HG02938 (cell line): Measurements from ENCODE around the gene P3H1.
"Not testable (repeated sequence)": the region's sequence is repeated elsewhere in the genome, so short reads cannot be mapped to it uniquely, and the experiment has no call there.

Experiments
- ATAC-seq: cut with Tn5 transposase; IDR thresholded peaks from one replicate; pipeline ENCODE4 v1.9.1; 2021; ENCODE audit warnings: mild to moderate bottlenecking, moderate library complexity; ENCODE audit not compliant: unreplicated experiment

Gene P3H1

DNA sequence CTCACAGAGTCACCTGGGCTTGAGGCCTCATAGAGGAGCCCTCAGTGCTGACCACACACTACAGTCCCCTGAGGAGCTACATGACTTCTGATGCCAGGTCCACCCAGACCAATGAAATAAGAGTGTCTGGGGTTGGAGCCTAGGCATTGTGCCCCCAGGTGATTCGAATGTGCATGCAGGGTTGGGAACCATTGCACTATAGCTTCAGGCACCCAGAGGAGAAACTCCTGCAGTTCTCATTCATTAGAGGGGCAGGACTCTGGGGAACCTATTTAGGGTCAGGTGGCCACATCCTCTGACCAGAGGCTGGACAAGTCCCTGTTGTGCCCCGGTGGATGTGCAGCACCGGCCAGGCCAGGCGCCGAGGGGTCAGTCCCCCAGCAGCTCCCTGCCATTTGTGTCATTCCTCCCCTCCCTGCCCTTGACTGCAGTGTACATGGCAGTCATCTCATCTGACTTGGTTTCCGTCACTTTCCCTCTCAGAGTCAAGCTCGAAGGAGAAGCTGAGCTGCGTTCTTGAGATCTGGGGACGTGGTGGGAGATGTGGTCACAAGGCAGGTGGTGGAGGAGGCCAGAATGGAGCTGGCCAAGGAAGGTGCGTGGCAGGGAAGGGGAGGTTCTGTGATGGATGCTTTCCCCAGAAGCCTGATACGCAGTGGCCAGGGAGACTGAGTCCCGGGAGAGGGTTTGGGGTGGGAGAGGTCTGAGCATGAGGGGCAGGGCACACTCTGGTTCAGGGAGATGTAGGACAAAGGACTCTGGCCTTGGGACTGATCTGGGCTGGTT, 33.2 kb downstream of the P3H1 start:
- ATAC-seq = no peak

DNA sequence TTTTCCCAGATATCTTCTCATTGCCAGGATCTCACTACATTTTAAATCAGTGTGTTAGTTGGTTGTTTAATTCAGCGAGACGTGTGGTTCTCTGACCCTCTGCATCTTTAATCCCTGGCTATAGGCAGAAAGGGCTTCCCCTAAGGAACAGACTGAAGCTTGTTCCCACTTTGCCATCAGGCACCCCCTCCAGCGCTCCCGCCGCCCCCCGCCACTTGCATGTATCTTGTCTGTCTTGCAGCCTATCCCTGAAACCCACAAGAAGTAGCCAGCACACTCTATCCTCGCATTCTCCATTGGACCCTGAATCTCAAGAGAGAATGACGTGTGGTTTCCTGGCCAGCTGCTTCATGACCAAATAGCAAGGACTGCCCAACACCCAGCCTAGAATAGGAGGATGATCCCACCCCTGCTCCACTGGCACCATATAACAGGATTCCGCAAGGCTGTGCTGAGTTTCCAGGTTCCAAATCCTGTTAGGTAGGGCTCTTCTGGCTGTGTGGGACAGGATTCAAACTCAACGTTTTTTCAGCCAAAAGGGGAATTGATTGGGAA, 34.6 kb downstream of the P3H1 start:
- ATAC-seq = no peak

DNA sequence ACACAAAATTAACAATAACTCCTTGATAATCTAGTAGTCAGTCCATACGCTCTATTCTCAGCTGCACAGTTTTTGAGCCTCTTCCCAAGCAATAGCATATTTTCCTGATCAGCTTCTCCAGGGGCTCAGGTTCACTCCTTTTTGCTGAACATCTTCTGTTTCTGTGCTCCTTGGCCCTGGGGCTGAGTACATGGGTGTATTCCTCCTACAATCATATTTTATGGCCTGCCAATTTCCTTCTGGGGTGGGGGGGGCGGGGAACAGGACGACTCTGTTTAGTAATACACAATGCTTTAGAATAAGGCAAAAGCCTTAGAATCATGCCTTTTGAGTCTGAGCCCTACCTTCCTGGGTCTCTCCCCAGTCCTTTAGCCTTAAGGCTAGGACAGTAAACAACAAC, 35.2 kb downstream of the P3H1 start:
- no peak for ATAC-seq

DNA sequence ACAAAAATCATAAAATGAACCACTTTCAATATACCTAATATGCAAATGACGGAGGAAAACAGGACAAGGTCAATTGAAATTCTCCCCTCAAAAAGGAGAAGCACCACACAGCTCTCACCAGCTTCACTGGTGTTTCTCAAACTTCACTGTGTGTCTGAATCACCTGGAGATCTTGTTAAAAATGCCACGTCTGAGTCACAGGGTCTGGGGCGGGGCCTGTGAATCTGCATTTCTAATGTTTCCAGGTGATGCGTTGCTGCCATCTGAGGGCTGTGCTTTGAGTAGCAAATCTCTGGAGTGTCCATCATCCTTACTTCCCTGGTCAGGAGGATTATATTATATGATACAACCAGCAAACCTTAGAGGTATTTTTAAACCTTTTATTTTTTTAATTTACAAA, 35.8 kb downstream of the P3H1 start:
- no peak for ATAC-seq

DNA sequence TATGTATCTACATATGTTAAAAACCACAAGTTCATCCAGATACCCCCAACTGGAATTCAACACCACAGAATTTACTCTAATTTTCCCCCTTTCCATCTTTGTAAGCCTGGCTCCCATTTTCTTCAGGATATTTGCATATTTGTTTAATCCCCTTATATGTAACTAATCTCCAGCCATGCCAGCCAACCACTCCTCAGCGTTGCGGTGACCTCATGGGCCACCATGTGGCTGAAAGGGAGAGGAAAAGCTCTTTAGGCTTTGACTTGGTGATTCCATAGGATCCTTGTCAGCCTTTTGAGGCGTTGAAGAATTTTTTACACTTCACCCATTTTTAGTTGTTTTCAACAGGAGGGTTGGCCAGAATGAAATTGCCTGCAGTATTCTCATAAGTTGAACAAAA, 36.8 kb downstream of the P3H1 start:
- no peak for ATAC-seq

DNA sequence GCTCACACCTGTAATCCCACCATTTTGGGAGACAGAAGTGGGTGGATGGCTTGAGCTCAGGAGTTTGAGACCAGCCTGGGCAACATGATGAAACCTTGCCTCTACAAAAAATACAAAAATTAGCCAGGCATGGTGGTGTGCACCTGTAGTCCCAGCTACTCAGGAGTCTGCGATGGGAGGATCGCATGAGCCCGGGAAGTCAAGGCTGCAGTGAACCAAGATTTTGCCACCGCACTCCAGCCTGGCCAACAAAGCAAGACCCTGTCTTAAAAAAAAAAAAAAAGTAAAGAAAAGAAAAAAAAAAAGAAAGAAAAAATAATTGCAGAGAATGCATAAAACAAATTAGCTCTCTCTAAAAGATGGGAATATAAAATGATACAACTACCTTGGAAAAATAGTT, 41.0 kb downstream of the P3H1 start:
- not testable (repeated sequence) for ATAC-seq

DNA sequence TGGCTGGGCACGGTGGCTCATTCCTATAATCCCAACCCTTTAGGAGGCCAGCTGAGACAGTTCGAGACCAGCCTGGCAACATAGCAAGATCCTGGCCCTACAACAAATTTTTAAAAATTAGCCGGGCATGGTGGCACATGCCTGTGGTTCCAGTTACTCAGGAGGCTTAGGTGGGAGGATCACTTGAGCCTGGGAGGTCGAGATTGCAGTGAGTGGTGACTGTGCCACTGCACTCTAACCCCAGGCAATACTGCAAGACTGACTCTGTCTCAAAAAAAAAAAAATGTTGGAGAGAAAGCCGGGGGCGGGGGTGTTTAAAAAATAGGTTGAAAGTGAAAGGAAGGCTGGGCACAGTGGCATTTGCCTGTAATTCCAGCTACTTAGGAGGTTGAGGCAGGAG, 43.3 kb downstream of the P3H1 start:
- ATAC-seq = no peak

DNA sequence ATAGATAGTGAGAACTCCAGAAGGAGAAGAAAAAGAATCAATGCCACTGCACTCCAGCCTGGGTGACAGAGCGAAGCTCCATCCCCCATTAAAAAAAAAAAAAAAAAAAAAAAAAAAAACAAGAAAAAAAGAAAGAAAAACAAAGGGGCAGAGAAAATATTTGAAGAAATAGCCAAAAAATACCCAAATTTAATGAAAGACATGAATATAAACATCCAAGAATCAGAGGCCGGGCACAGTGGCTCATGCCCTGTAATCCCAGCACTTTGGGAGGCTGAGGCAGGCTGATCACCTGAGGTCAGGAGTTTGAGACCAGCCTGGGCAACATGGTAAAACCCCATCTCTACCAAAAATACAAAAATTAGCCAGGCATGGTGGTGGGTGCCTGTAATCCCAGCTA, 44.4 kb downstream of the P3H1 start:
- not testable (repeated sequence) for ATAC-seq

DNA sequence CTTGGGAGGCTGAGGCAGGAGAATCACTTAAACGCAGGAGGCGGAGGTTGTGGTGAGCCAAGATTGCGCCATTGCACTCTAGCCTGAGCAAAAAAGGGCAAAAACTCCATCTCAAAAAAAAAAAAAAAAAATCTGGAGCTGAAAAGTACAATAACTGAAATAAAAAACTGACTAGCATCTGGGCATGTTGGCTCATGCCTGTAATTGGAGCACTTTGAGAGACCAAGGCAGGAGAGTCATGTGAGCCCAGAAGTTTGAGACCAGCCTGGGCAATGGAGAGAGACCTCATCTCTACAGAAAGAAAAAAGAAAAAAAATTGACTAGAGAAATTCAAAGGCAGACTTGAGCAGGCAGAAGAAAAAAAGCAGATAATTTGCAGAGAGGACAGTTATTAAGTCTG, 44.9 kb downstream of the P3H1 start:
- ATAC-seq = no peak

DNA sequence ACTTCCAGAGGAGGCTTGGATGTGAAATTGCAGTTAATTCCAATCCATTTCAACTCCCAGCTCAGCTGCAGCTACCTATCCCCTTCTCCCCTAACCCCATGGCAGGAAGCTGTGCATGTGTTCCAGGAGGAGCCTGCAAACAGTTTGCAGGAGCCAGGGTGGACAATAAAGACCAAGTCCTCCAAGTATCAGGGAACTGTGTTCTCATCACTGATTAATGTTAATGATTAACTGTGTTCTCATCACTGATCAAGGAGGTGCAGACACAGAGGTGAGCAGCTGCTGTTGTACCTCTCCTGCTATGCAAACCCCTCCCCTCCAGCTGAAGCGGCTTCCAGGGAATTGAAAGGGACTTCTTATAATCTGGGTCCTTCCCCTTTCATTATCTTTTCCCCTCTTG, 46.0 kb downstream of the P3H1 start:
- ATAC-seq = no peak

DNA sequence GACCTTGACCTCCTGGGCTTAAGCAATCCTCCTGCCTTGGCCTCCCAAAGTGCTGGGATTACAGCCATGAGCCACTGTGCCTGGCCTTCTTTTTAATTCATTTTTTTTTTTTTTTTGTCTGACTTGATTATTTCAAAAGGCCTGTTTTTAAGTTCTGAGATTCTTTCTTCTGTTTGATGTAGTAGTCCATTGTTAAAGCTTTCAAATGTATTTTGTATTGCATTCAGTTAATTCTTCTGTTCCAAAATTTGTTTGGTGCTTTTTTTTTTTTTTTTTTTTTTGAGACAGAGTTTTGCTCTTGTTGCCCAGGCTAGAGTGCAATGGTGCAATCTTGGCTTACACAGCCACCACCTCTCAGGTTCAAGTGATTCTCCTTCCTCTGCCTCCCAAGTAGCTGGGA, 52.4 kb downstream of the P3H1 start:
- not testable (repeated sequence) for ATAC-seq

DNA sequence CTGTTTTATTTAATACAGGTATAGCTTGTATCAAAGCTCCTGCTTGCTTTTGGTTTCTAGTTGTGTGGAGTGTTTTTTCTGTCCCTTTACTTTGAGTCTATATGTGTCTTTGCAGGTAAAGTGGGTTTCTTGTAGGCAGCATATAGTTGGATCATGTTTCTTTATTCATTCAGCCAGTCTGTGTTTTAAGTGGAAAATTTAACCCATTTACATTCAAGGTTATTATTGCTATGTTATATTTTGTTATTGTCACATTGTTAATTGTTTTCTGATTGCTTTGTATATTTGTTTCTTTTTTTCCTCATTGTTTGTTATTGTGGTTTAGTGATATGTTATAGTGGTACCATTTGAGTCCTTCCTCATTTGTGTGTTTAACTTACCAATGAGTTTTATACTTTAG, 53.5 kb downstream of the P3H1 start:
- no peak for ATAC-seq

DNA sequence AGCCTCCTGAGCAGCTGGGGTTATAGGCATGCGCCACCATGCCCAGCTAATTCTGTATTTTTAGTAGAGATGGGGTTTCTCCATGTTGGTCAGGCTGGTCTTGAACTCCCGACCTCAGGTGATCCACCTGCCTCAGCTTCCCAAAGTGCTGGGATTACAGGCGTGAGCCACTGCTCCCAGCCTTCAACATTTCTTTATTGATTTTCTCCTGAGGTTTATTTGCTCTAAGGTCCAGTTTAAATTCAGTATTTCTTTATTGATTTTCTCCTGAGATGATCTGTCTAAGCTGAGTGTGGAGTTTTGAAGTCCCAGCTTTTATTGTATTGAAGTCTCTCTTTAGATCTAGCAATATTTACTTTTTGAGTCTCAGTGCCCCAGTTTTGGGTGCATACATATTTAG, 54.0 kb downstream of the P3H1 start:
- ATAC-seq = not testable (repeated sequence)

DNA sequence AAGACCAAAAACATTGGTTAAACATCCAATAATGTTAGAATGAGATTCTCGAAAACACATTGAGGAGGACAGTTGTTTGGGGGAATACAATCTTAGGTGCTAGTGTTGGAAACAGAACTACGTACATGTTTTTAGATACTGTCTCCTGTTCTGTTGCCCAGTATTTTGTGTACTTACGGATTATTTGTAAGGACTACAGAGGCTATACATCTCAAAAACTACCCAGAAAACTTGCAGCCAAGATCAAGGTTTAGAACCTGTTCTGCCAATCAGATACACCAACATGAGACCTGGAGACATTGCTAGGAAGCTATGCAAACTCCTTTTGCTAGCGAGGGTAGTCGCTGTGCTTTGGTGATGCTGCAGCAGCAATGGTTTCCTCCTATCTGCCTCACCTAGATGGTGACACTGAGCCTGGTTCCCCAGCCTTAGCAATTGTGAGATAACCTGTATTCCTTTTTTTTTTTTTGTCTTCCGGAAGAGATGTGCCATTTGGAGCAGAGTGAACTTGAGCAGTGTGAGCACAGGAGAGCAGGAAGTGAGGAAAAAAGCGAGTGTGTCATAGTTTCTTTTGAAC, 62.9 kb downstream of the P3H1 start:
- no peak for ATAC-seq

DNA sequence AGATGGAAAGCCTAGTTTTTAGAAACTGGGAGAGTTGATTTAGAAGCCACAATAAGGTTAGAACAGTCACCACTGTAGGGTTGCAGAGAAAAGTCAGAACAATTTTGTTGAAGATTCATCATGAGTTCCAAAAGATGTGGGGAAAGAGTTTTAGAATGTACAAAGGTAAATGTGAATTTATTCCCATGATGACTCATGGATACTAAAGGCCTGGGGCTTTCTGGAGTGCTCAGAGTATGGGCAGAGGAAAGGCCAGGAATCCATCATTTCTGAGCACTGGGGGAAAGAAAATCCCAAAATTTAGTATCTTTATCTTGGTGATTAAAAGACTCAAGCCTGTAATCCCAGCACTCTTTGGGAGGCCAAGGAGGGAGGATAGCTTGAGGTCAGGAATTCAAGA, 66.8 kb downstream of the P3H1 start:
- ATAC-seq = no peak

DNA sequence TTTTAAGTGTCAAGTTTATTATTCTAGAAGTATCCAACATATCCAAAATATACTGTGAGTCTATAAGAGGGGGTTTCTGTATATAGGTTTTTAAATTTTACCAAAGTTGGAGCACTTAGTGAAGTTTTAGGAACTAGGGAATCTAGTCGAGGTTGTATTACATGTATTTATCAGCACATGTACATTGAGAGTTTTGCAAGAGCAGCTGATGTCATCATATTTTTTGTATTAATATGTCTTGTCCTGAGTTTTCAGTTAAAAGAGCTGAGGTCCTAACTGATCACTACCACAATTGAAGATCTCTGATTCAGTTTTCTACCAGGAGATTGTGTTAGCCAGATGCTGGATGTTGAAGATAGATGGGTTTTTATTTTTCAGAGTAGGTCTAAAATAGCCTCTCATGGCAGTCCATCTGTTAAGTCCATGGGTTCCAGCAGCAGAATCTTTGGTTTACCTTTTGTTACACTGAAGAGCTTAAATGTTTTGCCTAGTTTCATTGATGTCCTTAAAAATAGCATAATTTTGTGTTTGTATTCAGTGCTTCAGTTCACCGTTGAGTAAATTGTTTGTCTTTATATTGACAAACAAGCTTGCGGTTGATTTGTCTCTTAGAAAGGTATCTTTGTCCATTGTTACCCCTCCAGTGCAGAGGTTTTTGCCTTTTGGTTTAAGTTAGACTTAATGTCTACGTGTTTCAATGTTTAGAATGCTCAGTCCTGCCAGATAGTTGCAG, 68.6 kb downstream of the P3H1 start:
- ATAC-seq = no peak
